ENCODE data around the gene TLE4. TPM values are rescaled to one million over a fixed set of nuclear protein-coding genes. Genes with fewer than 3 reads are reported as not detected.

Gene TLE4
- total and polyA plus RNA-seq, 10 of the 15 experiments (the other 5 are each of a cell fraction or from before 2014, with no cell fraction given), result 5.3 to 53.3 (median 23.3) TPM

- ChIA-PET CTCF (no interaction called here), SMC1A (ENCODE audit: uncharacterized antibody, unreplicated experiment) (interaction anchor here (1.2 kb wide), 1 partner anchor 11 kb away, joined by 3 read pairs; no protein-coding TSS in a partner anchor), RAD21 (ENCODE audit: unreplicated experiment) (no interaction called here), POLR2A (no interaction called here)
- FAIRE-seq (no peak), DNase-seq (ENCODE audit: low read depth, low spot score) (no peak), ATAC-seq (no peak)
- Histone ChIP-seq H3K9me3 (replicated peaks; ENCODE audit: control insufficient read depth, insufficient read depth, low read length) (peaks cover 11% of the 10 kb centered on the region; the same call in 2 of the 3 replicates), H3K79me2 (ENCODE audit: control insufficient read depth, insufficient read depth, low read length) (no peaks in the 10 kb centered on the region), H3K4me1 (ENCODE audit: control insufficient read depth, insufficient read depth, low read length) (no peaks in the 10 kb centered on the region), H3K9ac (ENCODE audit: control insufficient read depth, insufficient read depth, low read length) (no peak overlapping the region), H3K27ac (ENCODE audit: control insufficient read depth, insufficient read depth) (no peak overlapping the region), H3K4me3 (no peak overlapping the region), H3K36me3 (ENCODE audit: control insufficient read depth in 2 of 2, insufficient read depth in 2 of 2, low read length in 1 of 2) (peaks cover 1 to 4% of the 10 kb centered on the region in 2 experiments; a peak in 2 of 4 replicates), H2AFZ (ENCODE audit: control insufficient read depth, low read depth, low read length) (no peak overlapping the region), H3K27me3 (replicated peaks in 1 of 2; ENCODE audit: control insufficient read depth in 2 of 2, insufficient read depth in 2 of 2, low read length in 1 of 2) (no peaks in the 10 kb centered on the region), H4K20me1 (ENCODE audit: control insufficient read depth, insufficient read depth) (no peaks in the 10 kb centered on the region), H3K4me2 (ENCODE audit: control insufficient read depth, insufficient read depth) (no peak overlapping the region)
- TF ChIP-seq CBX5 (IDR thresholded peaks at IDR 0.05; ENCODE audit: low read depth), result no peak
- no peak for TF ChIP-seq POLR2AphosphoS2 (IDR thresholded peaks at IDR 0.05; ENCODE audit: low read depth, low read length)
- no peak for TF ChIP-seq HDAC6 (IDR thresholded peaks at IDR 0.05; ENCODE audit: unreplicated experiment)
- TF ChIP-seq EED (IDR thresholded peaks at IDR 0.05; ENCODE audit: low read depth), result no peak
- intact Hi-C loops (cut with micrococcal nuclease; ENCODE audit: unreplicated experiment) (loop anchor here (10.0 kb wide), 1 partner anchor 169 kb away; no protein-coding TSS in a partner anchor), in situ Hi-C loops (cut with MboI) (no loop called here)
- no TSS peak for BruUV-seq (replicated peaks)
- WGBS (ENCODE audit: insufficient coverage, insufficient replicate concordance, low lambda C conversion rate, missing lambda C conversion rate), result 60% methylated on average over 6 of the region's 6 CpGs
Observed at GRCh38 chr9:79644048-79644447, 72.3 kb downstream of the TLE4 start.

- BruUV-seq (replicated peaks), result no TSS peak
- Histone ChIP-seq H3K4me3 (no peak overlapping the region), H3K27ac (ENCODE audit: control insufficient read depth, insufficient read depth) (no peak overlapping the region), H3K79me2 (ENCODE audit: control insufficient read depth, insufficient read depth, low read length) (no peaks in the 10 kb centered on the region), H3K9me3 (replicated peaks; ENCODE audit: control insufficient read depth, insufficient read depth, low read length) (peaks cover 11% of the 10 kb centered on the region; the same call in 2 of the 3 replicates), H3K4me1 (ENCODE audit: control insufficient read depth, insufficient read depth, low read length) (no peaks in the 10 kb centered on the region), H3K36me3 (ENCODE audit: control insufficient read depth in 2 of 2, insufficient read depth in 2 of 2, low read length in 1 of 2) (peaks cover 1 to 4% of the 10 kb centered on the region in 2 experiments; a peak in 2 of 4 replicates), H3K27me3 (replicated peaks in 1 of 2; ENCODE audit: control insufficient read depth in 2 of 2, insufficient read depth in 2 of 2, low read length in 1 of 2) (no peaks in the 10 kb centered on the region), H3K9ac (ENCODE audit: control insufficient read depth, insufficient read depth, low read length) (no peak overlapping the region), H2AFZ (ENCODE audit: control insufficient read depth, low read depth, low read length) (no peak overlapping the region), H3K4me2 (ENCODE audit: control insufficient read depth, insufficient read depth) (no peak overlapping the region), H4K20me1 (ENCODE audit: control insufficient read depth, insufficient read depth) (no peaks in the 10 kb centered on the region)
- CTCF ChIA-PET, result no interaction called here
- POLR2A ChIA-PET, result no interaction called here
- 96% methylated on average over 4 of the region's 4 CpGs for WGBS (ENCODE audit: insufficient coverage, insufficient replicate concordance, low lambda C conversion rate, missing lambda C conversion rate)
- intact Hi-C loops (cut with micrococcal nuclease; ENCODE audit: unreplicated experiment), result loop anchor here (10.0 kb wide), 1 partner anchor 170 kb away; no protein-coding TSS in a partner anchor
- in situ Hi-C loops (cut with MboI), result no loop called here
- no peak for FAIRE-seq
- TF ChIP-seq ZNF384 (IDR thresholded peaks at IDR 0.05; ENCODE audit: borderline replicate concordance, low read depth, low read length) (no peak), STAT3 (IDR thresholded peaks at IDR 0.05; ENCODE audit: low read depth, low read length) (no peak), SMAD1 (IDR thresholded peaks at IDR 0.05; ENCODE audit: low read depth, partially characterized antibody) (no peak), SKIL (IDR thresholded peaks at IDR 0.05; ENCODE audit: low read depth, poor library complexity, severe bottlenecking) (no peak), TAF1 (IDR thresholded peaks at IDR 0.05; ENCODE audit: borderline replicate concordance, low read depth, low read length) (no peak), IRF3 (IDR thresholded peaks at IDR 0.05) (no peak), SPI1 (IDR thresholded peaks at IDR 0.05; ENCODE audit: borderline replicate concordance, insufficient read depth, low read depth, low read length) (no peak), RUNX3 (IDR thresholded peaks at IDR 0.05; ENCODE audit: low read length) (no peak), KAT2A (conservative IDR thresholded peaks at IDR 0.05; ENCODE audit: control insufficient read depth, low read depth, low read length) (no peak), ZBED1 (IDR thresholded peaks at IDR 0.05; ENCODE audit: borderline replicate concordance) (no peak), DPF2 (IDR thresholded peaks at IDR 0.05) (no peak)
- ATAC-seq, result no peak
- DNase-seq (ENCODE audit: low read depth, low spot score), result no peak
- SMC1A ChIA-PET (ENCODE audit: uncharacterized antibody, unreplicated experiment), result interaction anchor here (1.2 kb wide), 1 partner anchor 11 kb away, joined by 3 read pairs; no protein-coding TSS in a partner anchor
- RAD21 ChIA-PET (ENCODE audit: unreplicated experiment), result no interaction called here
Observed at GRCh38 chr9:79644601-79645000, 72.8 kb downstream of the TLE4 start.
